NCI-H2196 (cell line): Measurements from ENCODE around the gene NAPG.
"Not testable (repeated sequence)": the region's sequence is repeated elsewhere in the genome, so short reads cannot be mapped to it uniquely, and the experiment has no call there.

Experiments
- DNase-seq: peaks from one replicate; lab custom pipeline; 2025; ENCODE audit not compliant: unreplicated experiment; lab: John Stamatoyannopoulos, UW

The NAPG gene

DNA sequence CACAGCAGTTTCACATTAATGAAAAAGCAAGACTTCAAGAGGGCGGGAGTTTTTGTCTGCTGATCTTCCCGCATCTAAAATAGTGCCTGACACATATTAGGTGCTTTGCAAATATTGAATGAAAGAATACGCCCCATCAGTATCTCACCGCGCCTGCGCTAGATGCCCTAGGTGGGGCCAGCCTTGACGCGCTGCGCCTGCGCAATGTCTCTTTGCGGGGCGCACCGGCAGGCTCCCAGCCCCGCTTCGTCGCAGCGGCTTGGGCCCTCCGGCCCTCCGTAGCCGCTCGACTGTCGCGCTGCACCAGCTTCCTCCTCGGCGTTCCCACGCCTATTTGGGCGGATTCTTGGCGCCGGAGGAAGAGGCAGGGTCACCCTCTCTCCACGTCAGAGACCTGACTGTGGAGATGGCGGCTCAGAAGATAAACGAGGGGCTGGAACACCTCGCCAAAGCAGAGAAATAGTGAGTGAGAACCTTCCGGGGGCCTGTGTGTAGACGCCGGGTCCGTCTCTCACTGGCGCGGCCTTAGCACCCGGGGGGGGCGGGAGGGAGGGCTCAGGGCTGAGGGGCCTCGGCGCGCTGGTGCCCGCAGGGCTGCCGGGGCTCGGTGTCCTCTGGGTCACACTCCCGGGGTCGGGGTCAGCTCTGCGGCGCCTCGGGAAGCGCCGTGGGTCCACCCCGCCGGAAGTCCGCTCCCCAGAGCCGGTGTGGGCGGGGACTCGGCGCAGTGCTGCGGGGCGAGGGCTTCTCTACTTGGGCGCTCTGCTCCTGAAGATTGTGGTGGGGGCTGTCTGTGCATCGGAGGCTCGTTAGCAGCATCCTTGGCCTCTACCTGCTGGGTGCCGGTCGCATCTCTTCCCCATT is at the start of gene NAPG:
TSS of gene NAPG (plus strand) at position 331 of the 864 bp plus-strand sequence. CDS start at position 407, 76 bp downstream.
- peak; percentile 97 for DNase-seq

DNA sequence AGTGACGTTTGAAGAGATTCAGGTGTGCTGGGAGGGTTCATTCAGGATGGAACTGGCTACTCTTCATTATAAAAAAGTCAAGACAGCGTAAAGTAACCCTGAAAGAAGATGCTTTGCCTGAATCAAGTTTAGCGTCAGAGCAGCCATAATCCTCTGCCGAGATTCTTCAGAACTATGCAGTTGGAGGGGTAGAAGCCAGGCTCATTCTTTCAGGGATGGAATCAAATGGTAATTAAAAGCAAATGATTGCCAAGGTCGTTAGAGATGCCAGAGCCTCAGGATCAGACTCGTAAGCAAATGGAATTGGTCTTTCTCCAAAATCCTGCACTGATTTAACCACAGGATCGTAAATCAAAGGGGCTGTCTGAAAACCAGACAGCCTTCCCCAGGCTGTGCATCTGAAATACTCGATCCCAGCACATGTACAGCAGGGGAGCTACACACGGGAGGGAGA is 49.5 kb upstream of the NAPG start:
- no peak for DNase-seq

DNA sequence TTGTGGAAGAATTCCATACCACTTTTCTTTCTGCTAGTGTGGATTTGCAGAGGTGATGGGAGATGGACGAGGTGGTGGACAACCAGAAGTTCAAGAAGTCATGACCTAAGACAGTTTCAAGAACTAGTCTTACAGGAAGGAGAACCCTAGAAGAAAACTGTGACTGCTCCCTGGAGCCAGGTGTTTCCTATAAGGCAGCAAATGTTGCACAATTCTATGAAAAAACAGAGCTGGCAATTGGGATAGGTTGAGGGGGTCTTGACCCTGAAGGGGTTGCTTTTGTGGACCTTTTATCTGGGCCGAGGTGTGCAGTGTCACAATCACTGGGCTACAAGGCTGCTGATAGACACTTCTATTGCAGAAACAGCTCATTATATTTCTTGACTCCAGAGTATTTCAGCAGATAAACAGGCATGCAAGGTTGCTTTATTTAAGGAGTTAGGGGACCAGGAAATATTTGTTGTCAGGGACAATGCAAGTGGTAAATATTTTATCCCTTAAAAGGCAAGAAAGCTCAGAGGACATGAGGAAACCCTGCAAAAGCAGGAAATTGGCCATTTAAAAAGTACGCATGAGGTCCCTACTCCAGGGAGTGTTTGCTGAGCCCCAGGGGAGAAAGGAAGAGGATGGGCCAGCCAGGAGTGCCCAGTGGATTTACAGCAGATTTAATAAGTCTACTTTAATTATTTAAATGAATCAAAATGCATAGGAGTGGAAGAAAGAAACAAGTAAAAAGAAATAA is 48.5 kb upstream of the NAPG start:
- DNase-seq, result no peak

DNA sequence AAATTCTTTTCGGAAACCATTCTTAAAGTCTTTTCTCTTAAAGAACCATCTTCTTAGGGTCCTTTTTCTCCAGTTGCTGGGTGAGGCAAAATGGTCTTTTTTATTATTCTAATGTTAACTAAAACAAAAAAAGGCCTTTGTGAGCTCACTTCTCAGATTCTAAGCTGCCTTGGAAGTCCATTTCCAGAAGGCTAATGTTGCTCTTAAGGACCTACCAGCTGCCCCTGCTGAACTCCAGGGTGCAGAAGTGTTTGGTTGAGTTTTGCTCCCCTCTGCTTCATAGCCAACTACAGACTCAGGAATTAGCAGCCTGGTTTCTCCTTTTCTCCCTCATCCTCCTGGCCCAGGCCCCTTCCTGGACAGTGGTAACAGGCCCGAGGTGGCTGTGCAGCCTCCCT is 48.0 kb upstream of the NAPG start:
- no peak for DNase-seq

DNA sequence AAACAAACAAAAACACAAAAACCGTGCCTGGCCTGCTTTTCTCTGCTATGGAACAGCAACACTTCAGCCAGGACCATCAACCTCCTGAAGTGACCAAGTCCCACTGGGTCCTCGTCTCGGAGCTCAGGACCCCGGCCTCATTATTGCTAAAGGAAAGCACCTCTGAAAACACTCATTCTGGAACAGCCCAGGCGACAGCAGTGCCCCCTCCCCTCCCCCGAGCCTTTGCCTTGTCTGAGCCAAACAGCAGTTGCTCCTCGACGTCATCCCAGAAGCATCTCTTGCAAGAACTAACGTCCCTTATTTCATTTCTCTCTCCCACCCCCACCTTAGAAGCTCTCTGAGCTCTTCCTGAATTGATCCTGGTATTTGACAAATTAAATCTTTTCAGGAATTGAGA is 44.0 kb upstream of the NAPG start:
- no peak for DNase-seq

DNA sequence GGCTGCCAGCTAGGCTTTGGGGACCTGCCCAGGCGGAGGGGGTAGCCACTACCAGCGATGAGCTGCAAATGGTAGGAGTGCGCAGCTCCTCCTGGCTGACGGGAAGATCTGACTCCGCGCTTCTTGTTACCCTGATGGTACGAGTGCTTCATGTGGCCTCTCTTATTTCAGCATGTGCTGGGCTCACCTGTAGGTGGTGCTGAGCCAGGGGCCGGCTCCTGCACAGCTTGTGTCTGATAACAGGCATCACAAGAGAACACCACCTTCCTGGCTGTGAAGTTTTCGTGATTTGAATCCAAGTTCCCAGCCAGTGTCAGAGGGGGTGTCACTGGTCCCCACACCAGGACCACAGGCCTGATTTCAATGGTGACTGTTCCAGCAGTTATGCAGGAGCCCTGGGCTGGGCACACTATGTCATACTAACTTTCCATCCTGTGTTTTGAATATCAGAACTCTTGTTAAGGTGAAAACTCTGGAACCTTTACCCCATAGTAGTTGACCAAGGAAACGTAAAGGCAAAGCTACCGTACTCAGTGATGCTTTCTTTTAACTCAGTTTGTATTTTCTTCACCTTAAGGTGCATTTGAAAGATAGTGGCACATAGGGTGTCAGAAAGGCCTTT is 43.4 kb upstream of the NAPG start:
- no peak for DNase-seq

DNA sequence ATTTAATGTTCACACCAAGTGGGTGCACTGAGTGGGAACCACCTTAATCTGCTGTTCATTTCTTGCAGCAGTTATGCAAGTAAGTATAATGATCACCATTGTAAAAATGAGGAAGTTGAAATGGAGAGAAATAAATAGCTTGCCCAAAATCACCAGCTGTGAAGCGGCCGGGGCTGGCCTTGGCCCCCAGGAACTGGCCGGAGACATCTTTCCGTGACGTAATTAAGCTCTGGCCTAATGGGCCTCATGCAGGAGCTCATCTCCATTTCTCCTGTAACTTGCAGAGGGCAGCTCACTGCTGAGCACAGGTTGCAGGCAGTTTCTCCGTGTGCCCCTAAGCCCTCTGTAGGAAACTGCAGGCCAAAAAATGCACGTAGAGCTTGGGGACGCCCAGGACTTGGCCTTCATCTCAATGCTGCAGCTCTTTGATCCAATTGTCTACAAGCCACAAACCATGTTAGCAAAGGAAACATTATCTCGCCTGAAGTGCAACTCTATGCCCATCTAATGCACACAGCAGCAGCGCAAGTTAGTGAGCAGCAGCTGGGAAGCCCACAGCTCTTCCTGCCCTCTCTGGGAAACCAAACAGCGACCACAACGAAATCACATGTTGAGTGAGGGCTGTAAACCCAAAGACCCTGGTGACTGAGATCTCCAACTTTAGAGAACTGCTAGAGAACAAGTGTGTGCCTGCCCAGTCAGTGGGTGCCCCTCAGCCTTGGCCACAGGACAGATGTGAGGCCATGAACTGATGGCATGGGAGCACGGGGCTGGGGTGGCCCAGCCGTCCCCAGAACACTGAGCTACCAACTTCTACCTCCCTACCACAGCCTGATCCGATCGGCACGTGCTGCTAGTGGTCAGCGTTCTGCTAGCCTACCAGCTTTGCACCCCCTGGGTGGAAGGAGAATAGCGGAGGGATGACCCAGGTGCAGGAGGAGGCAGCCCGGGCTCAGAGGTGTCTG is 42.6 kb upstream of the NAPG start:
- DNase-seq, result no peak

DNA sequence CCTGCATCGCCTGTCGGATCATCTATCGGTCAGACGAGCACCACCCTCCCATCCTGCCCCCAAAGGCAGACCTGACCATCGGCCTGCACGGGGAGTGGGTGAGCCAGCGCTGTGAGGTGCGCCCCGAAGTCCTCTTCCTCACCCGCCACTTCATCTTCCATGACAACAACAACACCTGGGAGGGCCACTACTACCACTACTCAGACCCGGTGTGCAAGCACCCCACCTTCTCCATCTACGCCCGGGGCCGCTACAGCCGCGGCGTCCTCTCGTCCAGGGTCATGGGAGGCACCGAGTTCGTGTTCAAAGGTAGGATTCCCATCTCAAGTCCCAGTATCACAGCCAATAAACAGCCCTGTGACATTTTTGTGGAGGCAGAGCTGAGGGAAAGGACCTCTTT is 40.4 kb upstream of the NAPG start:
- DNase-seq, result no peak

DNA sequence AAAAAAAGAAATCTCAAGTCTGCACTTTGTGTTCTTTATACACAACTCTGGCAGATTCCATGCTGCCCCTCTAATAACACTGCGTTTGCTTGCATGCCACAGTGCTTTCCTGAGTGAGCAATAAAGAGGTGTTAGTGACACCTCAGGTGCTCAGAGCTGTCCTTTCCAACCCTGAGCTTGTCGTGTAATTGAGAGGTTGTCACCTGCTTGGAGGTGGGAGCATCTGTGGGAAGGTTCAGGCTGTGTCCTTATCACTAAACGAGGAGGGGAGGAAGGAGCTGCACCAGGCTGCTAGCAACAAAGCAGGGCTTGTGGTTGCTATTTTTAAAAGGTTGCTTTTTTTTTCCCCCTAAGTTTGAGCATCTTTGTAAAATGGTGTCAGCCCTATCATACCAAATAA is 39.5 kb upstream of the NAPG start:
- DNase-seq, result no peak

DNA sequence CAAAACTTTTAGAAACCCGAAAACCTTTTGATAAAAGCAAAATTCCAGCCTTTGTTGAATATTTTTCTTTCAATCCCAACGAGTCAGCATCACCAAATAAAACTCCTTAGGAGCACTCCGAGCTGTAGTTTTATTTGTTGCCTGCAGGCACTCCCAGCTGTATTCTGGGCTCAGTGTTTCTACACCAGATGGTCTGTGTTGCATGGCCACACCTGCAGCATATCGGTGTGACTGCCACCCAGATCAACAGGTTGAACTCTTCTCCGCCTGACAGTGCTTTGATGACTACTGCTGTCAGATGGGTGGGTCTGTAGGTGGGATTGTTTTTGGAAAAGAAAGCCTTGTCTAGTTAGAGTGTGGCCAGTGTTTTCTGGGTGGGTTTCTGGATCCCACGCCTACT is 38.7 kb upstream of the NAPG start:
- no peak for DNase-seq

DNA sequence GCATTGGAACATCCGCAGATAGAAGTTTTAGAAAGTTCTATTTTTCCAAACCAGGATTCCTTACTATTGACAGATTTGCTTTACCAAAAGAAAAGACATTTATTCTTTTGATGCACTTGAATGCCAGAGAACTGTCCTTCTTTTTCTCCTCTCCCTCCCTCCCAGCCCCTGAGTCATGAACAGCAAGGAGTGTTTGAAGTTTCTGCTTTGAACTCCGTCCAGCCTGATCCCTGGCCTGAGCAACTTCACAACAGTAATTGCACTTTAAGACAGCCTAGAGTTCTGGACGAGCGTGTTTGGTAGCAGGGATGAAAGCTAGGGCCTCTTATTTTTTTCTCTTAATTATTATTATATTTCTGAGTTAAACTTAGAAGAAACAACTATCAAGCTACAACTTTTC is 37.8 kb upstream of the NAPG start:
- DNase-seq, result no peak

DNA sequence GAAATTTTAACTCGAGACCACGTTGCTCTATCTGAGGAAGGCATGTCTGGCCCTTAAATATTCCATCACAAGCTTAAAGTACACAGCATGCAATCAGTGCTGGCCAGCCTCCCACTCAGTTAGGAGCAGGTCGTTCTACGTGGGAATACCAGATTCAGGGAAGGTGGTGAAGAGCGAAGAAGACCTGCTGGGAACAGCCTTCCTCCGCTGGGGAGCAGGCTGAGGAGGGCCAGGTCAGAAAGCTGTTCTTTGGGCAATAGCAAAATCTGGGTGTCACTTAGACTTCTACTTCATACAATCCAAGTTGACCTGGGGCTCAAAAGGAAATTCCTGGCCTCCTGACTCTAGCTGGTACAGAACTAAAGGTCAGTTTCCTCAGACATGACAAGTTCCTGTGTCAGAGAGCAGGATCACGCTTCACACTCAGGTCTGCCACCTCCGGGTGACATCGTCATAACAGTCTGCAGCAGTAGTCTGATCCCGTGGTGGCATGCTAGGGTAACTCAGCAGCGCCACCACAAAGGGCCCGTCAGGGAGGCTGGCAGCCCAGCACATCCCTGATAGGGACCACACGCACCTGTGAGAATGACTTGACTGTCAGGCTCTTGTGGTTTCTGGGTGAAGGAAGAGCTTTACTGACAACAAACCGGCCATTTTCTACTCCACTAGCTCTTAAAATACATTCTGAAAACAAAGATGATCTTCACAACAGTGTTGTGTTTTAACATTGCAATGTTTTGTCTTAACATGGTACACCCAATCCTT is 35.2 kb upstream of the NAPG start:
- DNase-seq, result no peak

DNA sequence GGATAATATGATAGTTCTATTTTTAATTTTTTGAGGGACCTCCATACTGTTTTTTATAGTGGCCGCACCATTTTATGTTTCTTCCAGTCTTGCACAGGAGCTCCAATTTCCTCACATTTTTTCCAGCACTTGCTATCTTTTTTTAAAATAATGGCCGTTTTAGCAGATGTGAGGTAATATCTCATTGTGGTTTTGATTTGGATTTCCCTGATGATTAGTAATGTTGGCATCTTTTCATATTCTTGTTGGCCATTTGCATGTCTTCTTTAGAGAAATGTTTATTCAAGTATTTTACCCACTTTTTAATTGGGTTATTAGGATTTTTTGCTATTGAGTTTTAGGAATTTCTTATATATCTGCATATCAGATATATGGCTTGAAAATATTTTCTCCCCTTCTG is 29.9 kb upstream of the NAPG start:
- no peak for DNase-seq

DNA sequence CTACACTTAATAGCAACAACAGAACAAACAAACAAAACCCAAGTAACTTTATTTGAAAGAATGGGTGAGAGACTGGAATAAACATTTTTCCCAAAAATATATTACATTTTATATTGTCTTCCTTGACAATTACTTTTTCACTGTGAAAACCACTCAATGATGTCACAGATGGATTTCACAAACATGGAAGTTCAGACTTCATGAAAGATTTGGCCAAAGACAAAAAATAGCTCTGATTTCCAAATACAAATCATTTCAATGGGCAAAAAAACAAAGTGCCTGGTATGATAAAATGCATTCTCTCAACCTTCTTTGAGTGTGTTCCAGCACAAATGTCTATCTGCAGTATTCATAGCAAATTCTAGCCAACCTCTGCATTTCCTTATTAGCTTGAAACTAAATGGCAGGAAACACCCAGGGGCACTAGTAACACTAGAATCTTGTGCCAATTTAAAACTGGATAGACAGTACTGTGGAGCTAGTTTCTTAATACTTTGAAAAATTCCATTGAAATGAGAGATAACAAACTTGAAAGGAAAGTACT is 28.5 kb upstream of the NAPG start:
- DNase-seq, result no peak

DNA sequence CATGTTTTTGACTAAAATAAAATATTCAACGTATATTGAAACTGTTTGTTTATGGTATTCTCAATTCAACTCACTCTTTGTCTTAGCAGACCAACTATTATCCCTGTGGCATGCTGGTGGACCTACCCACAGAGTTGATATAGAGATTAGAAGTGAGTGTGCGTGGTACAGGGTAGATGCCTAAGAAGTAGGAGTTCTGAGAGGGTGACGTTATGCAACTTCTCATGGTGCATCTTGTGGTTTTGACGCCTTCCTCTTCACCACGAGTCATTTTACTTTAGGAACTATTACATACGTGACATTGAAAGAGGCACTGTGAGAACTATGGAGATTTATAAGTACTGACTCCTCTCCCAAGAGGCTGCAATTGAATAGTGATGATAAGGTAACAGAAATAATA is 26.6 kb upstream of the NAPG start:
- DNase-seq, result no peak

DNA sequence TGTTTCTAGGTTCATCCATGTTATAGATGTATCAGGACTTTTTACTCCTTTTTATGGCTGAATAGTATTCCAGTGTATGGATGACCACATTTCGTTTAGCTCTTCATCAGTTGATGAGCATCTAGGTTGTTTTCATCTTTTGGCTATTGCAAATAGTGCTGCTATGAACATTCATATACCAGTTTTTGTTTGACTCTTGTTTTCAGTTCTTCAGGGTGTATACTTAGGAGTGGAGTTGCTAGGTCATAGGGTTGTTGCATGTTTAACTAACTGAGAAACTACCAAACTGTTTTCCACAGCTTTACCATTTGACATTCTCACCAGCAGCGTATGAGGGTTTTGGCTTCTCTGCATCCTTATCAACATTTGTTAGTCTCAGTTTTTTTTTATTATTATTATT is 25.8 kb upstream of the NAPG start:
- DNase-seq, result no peak

DNA sequence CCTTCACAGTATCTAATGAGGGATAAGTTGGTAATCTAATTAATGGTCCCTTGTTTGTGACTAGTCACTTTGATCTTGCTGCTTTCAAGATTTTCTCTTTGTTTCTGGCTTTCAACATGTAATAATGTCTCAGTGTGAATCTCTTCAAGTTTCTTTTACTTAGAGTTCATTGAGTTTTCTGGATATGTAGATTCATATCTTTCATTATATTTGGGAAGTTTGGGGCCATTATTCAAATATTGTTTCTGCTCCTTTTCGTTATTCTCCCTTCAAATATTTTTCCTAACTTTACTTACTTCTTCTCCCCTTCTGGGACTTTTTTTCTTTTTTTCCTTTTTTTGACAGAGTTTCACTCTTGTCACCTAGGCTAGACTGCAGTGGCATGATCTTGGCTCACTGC is 21.1 kb upstream of the NAPG start:
- DNase-seq, result no peak

DNA sequence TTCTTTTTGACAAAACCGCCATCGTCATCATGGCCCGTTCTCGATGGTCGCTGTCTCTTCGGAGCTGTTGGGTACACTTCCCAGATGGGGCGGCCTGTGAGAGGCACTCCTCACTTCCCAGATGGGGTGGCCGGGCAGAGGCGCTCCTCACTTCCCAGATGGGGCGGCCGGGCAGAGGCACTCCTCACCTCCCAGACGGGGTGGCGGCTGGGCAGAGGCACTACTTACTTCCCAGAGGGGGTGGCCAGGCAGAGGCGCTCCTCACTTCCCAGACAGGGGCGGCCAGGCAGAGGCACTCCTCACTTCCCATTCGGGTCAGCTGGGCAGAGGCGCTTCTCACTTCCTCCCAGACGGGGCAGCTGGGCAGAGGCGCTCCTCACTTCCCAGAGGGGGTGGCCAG is 19.9 kb upstream of the NAPG start:
- DNase-seq, result not testable (repeated sequence)

DNA sequence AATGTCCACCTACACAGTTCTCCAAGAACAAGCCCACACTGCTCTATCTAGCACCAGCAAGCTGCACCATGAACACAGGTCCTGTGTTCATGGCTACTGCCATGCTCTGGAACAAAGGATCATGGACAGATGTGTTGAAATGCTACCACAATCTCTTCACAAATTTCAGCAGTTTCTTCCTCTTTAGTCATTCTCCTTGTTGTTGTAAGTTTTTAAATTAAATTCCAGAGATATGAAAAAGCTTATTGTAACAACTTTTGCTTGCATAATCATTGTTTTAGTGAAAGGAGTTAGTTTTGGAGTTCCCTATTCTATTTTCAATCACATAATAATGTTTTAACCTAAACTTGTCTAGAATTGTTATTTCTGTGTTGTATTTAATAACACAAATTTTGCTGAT is 17.2 kb upstream of the NAPG start:
- no peak for DNase-seq

DNA sequence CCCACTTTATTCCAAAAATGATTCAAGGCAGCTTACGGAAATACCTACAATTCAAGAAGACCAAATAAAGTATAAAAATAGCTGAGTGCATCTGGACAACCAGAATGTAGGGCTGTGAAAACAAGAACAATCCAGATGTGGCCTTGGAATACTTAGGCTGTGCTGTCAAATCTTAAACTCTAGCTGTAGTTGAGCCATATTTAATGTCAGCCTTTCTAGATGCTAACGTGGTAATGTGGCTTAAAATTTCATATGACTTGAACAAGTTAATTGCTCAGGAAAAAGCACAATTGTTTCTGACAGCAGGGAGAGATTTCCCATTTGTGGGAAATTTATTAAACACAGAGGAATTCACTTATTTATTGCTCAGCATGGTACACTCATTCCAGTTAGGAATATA is 14.6 kb upstream of the NAPG start:
- no peak for DNase-seq
